SU-DHL-6 (cell line): ENCODE results near the gene KLC4.

ENCODE experiments used
- EZH2phosphoT487 ChIP-seq: fragments of 200-600 bp; sonication (generic), shearing (Covaris generic); conservative IDR thresholded peaks from 2 replicates; pipeline ENCODE4 v1.6.1; 2018; ENCODE audit warnings: mild to moderate bottlenecking, antibody characterized with exemption, low read length, moderate library complexity, mixed read lengths
- TF ChIP-seq, protein P1 (sequence below): fragments of 200-600 bp; sonication (generic); IDR thresholded peaks from one replicate; pipeline ENCODE4 v1.5.1; 2017; ENCODE audit warnings: antibody characterized with exemption, mild to moderate bottlenecking, low read length, moderate library complexity; ENCODE audit not compliant: insufficient read depth, poor library complexity, severe bottlenecking

- TF ChIP-seq, protein P1, sequence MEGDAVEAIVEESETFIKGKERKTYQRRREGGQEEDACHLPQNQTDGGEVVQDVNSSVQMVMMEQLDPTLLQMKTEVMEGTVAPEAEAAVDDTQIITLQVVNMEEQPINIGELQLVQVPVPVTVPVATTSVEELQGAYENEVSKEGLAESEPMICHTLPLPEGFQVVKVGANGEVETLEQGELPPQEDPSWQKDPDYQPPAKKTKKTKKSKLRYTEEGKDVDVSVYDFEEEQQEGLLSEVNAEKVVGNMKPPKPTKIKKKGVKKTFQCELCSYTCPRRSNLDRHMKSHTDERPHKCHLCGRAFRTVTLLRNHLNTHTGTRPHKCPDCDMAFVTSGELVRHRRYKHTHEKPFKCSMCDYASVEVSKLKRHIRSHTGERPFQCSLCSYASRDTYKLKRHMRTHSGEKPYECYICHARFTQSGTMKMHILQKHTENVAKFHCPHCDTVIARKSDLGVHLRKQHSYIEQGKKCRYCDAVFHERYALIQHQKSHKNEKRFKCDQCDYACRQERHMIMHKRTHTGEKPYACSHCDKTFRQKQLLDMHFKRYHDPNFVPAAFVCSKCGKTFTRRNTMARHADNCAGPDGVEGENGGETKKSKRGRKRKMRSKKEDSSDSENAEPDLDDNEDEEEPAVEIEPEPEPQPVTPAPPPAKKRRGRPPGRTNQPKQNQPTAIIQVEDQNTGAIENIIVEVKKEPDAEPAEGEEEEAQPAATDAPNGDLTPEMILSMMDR = no peak
- no peak for TF ChIP-seq EZH2phosphoT487
Measured at GRCh38 chr6:43124481-43124880, 65.0 kb downstream of the KLC4 start.
